ENCODE data around the gene RBM3.

RBM3 gene

DNA sequence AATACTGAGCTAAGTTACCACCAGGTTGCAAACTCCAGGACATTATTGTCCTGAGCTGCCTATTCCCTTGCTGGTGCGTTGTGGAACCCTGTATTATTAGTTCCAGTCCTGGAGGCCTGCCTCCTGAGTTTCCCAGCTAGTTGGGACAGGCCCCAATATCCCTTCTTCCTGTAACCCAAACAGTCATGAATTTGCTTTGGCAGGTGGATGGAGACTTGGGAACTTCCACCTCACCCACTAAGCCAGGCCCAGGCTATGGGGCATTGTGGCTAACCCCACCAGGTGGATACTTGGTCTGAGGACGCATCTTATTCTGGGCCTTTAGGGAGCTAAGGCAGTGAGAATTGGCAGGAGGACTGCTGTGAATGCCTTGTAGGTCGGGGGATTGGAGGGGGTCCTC, 5.0 kb downstream of the RBM3 start:
- no peak for DNase-seq

- DNase-seq = no peak
Measured at GRCh38 chrX:48580662-48581061, 6.4 kb downstream of the RBM3 start.

DNA sequence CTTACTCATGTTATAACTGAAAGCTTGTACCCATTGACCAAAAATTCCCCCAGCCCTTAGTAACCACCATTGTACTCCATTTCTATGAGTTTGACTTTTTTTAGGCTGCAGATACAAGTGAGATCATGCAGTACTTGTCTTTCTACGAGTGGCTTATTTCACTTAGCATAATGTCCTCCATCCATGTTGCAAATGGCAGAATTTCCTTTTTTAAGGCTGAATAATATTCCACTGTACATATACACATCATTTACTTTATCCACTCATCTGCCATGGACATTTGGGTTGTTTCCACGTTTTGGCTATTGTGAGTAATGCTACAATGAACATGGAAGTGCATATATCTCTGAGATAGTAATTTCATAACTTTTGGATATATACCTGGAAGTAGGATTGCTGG, 10.4 kb downstream of the RBM3 start:
- no peak for DNase-seq

DNA sequence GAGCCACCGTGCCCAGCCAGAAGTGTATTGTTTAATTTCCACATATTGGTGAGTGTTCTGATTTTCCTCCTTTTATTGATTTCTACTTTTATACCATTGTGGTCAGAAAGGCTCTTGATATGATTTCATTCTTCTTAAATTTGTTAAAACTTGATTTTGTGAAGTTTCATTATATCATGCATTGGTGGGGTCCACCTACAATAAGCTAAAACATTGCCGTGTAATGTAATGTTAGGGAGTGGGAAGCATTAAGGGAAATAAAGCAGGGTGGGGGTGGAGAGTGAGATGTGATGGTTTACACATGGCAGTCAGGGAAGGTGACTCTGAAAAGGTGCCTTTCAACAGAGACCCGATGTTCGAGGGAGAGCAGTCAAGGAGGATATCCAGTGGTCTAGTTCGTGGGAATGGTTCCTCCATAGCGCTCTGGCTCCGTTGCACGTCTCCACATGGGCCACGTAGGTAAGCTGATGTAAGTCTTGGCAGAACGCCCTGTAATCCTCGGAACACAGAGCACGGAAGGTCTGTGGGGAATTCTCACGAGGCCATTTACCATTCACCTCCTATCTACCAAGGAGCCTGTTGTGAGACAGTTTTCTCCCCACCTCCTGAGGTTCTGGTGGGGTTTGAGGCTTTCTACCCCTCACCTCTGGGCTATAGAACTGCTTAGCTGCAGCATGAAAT, 15.3 kb downstream of the RBM3 start:
- DNase-seq = peak; percentile 6

GRCh38 chrX:48590203-48591103, 16.2 kb downstream of the RBM3 start:
- DNase-seq = no peak

DNA sequence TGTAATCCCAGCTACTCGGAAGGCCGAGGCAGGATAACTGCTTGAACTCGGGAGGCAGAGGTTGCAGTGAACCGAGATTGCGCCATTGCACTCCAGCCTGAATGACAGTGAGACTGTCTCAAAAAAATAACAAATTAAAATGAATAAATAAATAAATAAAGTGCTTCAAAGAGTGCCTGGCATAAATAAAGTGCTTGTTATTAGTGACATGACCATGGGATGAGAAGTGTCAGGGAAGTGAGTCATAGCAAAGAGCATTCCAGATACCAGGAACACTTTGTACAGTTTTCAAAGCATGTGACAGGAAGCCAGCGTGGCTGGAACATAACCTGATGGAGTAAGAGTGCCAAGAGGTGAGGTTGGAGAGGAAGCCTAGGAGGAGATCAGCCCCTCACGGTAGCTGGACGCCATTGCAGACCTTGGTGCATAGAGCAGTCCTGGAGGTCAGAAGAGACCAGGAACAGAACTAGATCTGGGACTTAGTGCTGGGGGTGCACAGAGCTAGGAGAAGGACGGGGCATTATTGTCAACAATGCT, 17.0 kb downstream of the RBM3 start:
- no peak for DNase-seq

GRCh38 chrX:48592971-48593370, 18.7 kb downstream of the RBM3 start:
- DNase-seq = no peak

GRCh38 chrX:48595929-48596328, 21.6 kb downstream of the RBM3 start:
- no peak for DNase-seq

DNA sequence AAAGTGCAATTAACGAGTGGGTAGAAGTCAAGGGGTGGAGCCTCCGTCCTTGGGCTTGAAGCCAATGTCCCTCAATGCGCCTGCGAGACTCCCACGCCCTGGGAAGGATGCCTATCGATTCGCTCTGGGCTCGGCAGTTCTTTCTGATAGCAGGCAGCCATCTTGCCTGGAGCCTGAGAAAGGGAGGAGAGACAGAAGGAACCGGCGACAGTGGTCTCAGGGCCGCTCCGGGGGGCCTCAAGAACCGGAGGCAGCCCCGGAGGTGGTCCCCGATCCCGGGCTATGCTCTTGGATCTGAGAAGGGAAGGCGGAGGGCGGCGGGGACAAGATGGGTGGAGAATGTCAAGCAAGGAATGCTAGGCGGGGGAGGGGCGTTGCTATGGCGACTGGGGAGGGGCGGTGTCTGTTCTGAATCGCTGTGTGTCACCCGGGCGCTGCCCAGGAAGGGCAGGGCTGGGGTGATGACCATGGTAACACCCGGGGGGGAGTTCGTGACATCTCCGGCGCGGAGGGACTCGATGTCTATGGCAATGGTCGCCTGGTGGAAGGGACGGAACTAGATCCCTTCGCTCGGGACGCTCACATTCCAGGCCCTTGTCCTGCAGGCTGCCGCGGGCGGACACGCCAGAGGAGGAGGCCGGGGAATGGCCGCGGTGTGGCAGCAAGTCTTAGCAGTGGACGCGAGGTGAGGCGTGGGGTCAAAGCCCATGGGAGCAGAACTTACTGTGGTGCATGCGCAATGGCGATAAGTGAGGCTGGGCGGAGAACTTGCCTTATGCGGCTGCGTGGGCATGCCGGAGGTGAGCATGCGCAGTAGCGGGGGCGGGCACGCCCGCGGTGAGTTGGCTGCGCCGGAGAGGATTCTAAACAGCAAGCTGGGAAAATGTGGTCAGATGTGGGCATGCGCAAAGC, 23.3 kb downstream of the RBM3 start, which contains the start of gene WDR13:
Gene WDR13 (plus strand): TSS at position 140 of the 912 bp plus-strand sequence. CDS start 505 bp downstream, at position 645.
- peak; percentile 61 for DNase-seq

GRCh38 chrX:48598614-48599013, 24.3 kb downstream of the RBM3 start:
- DNase-seq = no peak

GRCh38 chrX:48599341-48599740, 25.1 kb downstream of the RBM3 start:
- DNase-seq = no peak

DNA sequence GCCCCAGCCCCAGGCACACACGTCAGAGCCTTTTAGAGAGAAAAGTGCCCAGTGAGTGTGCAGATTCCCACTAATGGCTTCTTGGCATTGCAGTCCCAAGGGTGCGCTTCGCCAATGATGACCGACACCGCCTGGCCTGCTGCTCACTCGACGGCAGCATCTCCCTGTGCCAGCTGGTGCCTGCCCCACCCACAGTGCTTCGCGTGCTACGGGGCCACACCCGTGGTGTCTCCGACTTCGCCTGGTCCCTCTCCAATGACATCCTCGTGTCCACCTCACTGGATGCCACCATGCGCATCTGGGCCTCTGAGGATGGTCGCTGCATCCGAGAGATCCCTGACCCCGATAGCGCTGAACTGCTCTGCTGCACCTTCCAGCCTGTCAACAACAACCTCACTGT, 25.9 kb downstream of the RBM3 start:
- no peak for DNase-seq

GRCh38 chrX:48601741-48602394, 27.6 kb downstream of the RBM3 start:
- no peak for DNase-seq

GRCh38 chrX:48604701-48605100, 30.4 kb downstream of the RBM3 start:
- DNase-seq = no peak

DNA sequence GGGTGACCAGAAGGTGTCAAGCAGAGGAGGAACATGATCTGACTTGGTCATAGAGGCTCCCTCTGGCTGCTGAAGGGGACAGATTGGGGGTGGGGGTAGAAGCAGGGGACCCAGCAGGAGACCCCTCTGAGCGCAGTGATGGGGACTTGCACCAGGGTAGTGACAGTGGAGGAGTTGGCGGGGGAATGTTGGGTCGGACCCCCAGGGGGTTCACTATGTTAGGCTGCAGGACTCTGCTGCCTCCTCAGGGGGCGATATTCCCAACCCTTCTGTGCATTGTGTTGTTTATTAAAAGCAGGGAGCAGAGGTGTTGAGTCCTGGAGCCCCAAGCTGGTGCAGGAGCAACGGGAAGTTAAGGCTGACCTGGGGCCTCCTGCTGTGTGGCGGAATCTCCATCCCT, 31.8 kb downstream of the RBM3 start:
- DNase-seq = no peak

DNA sequence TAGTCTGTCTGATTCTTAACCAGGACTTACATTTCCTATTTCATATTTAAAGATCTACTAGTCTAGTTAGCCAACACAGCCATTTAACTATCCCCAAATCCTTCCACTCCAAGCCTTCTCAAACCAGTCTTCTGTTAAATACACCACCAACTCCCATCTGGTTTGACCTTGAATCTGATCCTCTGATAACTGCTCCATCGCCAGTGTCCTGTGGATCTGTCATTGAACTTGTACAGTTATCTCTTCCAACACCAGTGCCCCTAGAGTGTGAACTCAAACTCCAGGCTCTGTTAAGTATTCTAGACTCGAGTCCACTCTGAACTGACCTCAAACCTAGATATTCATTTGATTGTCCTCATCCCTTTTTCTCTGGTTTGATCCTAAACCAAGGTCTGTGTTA, 37.4 kb downstream of the RBM3 start:
- DNase-seq = no peak

- DNase-seq = no peak
Measured at GRCh38 chrX:48613502-48614160, 39.3 kb downstream of the RBM3 start.

GRCh38 chrX:48616576-48616975, 42.3 kb downstream of the RBM3 start:
- DNase-seq = no peak

DNA sequence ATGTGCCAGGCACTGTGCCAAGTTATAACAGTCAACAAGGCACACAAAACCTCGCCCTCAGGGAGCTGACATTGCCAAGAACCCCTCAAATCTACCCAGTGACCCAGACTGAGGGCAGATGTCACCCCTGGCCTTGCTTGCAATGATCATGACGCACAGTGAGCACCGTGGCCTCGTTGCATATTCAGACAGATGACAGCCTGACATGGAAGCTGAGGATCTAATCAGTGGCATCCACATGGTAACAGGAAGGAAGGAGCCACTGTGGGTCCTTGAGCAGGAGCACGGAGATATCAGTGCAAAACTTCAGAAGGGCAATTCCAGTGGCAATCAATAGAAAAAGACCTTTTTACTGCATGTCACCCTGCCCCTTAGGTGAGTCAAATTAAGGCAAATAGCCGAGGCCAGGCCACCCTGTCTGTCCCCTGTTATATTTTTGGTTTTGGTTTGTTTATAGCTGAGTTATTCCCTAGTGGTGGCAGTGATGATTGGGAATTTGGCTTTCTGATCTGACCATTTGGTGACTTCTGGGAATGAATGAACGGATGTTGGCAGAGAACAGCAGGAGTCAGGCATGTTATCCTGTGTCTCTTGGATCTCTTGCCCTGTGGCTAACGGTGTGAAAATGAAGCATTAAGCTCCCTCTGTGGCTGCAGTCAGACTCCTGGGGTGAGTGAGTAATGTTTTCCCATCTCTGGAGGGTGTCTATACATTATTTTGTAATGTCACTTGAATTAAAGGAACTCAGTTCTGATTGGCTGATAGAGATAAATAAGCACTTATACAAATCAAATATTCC, 43.5 kb downstream of the RBM3 start:
- no peak for DNase-seq

- no peak for DNase-seq
Measured at GRCh38 chrX:48626401-48627298, 52.4 kb downstream of the RBM3 start.
